ENCODE data around the gene FAM83C.

FAM83C gene

DNA sequence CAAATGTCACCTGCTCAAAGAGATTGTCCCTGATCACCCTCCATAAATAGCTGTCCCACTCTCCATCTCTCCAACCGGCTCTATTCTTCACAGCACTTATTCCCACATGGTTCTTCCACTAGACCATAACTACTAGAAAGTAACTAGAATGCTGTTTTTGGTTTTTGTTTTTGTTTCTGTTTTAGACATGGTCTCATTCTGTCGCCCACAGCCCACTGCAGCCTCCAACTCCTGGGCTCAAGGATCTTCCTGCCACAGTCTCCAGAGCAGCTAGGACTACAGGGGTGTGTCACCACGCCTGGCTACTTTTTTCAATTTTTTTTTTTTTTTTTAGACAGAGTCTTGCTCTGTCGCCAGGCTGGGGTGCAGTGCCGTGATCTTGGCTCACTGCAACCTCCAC lies 53.5 kb downstream of the FAM83C start:
- H3K4me3 ChIP-seq (ENCODE audit: low read depth, low read length): no peak overlapping the region
- DNase-seq (ENCODE audit: low read depth): peak; percentile 10
- TF ChIP-seq, protein P1, sequence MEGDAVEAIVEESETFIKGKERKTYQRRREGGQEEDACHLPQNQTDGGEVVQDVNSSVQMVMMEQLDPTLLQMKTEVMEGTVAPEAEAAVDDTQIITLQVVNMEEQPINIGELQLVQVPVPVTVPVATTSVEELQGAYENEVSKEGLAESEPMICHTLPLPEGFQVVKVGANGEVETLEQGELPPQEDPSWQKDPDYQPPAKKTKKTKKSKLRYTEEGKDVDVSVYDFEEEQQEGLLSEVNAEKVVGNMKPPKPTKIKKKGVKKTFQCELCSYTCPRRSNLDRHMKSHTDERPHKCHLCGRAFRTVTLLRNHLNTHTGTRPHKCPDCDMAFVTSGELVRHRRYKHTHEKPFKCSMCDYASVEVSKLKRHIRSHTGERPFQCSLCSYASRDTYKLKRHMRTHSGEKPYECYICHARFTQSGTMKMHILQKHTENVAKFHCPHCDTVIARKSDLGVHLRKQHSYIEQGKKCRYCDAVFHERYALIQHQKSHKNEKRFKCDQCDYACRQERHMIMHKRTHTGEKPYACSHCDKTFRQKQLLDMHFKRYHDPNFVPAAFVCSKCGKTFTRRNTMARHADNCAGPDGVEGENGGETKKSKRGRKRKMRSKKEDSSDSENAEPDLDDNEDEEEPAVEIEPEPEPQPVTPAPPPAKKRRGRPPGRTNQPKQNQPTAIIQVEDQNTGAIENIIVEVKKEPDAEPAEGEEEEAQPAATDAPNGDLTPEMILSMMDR (IDR thresholded peaks at IDR 0.05; ENCODE audit: insufficient read depth, low read depth, low read length, missing control alignments): no peak

DNA sequence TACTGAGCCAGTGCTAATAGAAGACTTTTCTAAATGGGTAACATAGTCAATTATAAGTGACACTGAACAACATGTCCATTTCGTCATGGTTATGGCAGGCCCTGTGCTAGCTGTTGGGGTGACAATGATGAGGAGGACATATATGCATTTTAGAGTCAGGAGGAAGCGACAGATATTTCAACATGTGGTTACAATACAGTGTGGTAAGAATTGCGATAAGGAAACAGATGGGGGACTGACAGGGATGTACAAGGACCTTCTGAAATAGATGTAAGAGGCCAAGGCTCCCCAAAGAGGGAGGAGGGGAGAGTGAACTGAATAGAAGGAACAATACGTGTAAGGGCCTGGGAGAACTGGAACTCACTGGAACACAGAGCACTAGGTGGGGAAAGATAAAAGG lies 54.1 kb downstream of the FAM83C start:
- TF ChIP-seq, protein P1 (IDR thresholded peaks at IDR 0.05; ENCODE audit: insufficient read depth, low read depth, low read length, missing control alignments): no peak
- H3K4me3 ChIP-seq (ENCODE audit: low read depth, low read length): no peak overlapping the region
- DNase-seq (ENCODE audit: low read depth): no peak

DNA sequence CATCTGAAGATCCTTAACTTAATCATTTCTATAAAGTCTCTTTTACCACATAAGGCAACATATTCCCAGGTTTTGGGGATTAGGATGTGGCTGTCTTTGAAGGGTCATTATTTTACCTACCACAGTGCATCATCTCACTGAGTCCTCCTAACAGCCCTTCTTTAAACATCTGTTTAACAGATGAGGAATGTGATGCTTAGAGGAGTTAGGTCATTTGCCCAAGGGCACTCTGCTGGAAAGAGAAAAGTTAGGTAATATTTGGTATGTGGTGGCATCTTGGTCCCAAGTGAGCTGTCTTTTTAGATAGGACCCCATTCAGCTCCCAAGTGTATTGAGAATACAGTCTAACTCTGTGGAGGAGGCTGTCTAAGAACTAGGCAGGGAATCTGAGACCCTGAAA lies 54.7 kb downstream of the FAM83C start:
- TF ChIP-seq, protein P1 (IDR thresholded peaks at IDR 0.05; ENCODE audit: insufficient read depth, low read depth, low read length, missing control alignments): no peak
- H3K4me3 ChIP-seq (ENCODE audit: low read depth, low read length): no peak overlapping the region
- no peak for DNase-seq (ENCODE audit: low read depth)

DNA sequence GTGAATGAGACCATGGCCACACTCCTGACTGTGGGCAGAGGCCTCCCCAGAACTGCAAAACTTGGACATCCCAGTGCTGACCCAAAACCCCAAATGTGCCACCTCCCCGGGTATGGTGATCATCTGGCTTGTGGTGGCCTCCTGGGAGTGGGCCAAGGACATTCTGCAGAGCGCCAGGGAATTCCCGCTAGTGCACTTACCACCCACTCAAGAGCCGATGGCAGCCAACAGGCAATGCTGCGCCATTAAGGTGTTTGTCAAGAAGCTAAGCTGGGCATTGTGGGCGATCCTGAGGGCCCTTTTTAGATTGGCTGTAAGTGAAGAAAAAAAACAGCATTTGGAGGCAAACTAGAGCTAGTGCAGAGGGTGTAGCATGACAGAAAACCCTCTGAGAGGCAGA lies 56.3 kb downstream of the FAM83C start:
- TF ChIP-seq, protein P1 (IDR thresholded peaks at IDR 0.05; ENCODE audit: insufficient read depth, low read depth, low read length, missing control alignments): no peak
- H3K4me3 ChIP-seq (ENCODE audit: low read depth, low read length): no peak overlapping the region
- no peak for DNase-seq (ENCODE audit: low read depth)
